A549 (cell line): ENCODE data around the gene NXPH4.

Source experiments
- CEBPB ChIP-seq, 2 experiments: fragments of >200 bp in 1 of 2; sonication (Bioruptor Twin) in 1 of 2; formaldehyde crosslinking in 1 of 2; IDR thresholded peaks; 2 replicates each; pipeline ENCODE4 v1.6.1; 2012 to 2016
- KDM1A ChIP-seq: fragments of 200-600 bp; sonication (generic); IDR thresholded peaks from 2 replicates; pipeline ENCODE4 v1.6.1; 2016; ENCODE audit warnings: low read depth, mild to moderate bottlenecking
- RCOR1 ChIP-seq: fragments of 150-350 bp; IDR thresholded peaks from 2 replicates; pipeline ENCODE4 v1.6.1; 2014; ENCODE audit warnings: antibody characterized with exemption, low read length, low read depth
- TF ChIP-seq, protein P1 (sequence below): fragments of >200 bp; sonication (Bioruptor Twin); formaldehyde crosslinking; IDR thresholded peaks from 3 replicates; pipeline ENCODE4 v1.5.1; 2016
- TF ChIP-seq, protein P2 (sequence below): IDR thresholded peaks from 2 replicates; pipeline ENCODE4 v1.6.1; 2012

DNA sequence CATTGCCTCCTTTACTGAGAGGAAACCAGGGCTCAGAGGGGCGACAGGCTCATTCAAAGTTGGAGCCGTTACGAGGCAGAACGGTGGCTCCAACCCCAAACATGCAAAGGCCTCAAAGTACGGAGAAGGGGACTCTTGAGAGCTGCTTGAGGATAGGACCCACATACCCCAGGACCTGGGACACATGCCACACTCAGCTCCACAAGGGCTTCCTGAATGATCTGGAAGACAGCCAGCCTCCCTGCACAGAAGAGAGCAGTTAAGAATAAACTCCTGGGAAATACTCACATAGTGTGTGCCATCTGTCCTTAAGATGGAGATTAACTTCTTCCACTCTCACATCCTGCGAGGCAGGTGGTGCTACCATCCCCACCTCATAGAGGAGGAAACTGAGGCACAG is 26.6 kb upstream of the NXPH4 start:
- TF ChIP-seq RCOR1 (no peak), CEBPB (IDR thresholded peaks at IDR 0.05) (no peak), KDM1A (no peak)
- TF ChIP-seq, protein P1, sequence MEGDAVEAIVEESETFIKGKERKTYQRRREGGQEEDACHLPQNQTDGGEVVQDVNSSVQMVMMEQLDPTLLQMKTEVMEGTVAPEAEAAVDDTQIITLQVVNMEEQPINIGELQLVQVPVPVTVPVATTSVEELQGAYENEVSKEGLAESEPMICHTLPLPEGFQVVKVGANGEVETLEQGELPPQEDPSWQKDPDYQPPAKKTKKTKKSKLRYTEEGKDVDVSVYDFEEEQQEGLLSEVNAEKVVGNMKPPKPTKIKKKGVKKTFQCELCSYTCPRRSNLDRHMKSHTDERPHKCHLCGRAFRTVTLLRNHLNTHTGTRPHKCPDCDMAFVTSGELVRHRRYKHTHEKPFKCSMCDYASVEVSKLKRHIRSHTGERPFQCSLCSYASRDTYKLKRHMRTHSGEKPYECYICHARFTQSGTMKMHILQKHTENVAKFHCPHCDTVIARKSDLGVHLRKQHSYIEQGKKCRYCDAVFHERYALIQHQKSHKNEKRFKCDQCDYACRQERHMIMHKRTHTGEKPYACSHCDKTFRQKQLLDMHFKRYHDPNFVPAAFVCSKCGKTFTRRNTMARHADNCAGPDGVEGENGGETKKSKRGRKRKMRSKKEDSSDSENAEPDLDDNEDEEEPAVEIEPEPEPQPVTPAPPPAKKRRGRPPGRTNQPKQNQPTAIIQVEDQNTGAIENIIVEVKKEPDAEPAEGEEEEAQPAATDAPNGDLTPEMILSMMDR, result no peak
- TF ChIP-seq, protein P2, sequence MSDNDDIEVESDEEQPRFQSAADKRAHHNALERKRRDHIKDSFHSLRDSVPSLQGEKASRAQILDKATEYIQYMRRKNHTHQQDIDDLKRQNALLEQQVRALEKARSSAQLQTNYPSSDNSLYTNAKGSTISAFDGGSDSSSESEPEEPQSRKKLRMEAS, result no peak
